ENCODE results near the gene THYN1.

Gene THYN1

DNA sequence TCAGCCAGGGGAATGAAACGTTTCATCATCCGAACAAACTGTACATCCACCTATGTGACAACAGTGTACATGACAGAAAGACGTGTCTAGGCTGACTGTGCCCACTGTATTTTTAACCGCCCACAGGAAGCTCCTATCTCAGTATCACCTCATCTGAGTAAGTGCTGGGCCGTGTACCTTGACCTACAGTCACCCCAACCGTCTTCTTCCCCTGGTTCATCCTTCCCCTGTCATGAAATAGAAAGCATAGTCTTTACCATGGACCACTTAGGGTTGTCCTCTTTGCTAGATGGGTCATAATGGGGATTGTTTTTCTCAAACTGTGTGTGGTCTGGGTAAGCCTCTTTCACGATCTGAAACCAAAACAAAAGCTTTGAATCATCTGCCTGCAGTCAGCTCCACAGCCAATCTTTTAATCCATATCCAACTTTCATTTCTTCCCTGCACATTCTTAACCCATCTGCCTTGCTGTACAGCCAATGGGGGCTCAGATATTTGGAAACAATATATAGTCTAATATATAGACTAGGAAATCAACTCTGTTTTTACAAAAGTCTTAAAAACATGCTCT is 4.2 kb downstream of the THYN1 start:
- no peak for DNase-seq (ENCODE audit: low read depth)

GRCh38 chr11:134246678-134247077 is 6.5 kb downstream of the THYN1 start:
- no peak for DNase-seq (ENCODE audit: low read depth)

GRCh38 chr11:134246100-134246499 is 7.1 kb downstream of the THYN1 start:
- no peak for DNase-seq (ENCODE audit: low read depth)

DNA sequence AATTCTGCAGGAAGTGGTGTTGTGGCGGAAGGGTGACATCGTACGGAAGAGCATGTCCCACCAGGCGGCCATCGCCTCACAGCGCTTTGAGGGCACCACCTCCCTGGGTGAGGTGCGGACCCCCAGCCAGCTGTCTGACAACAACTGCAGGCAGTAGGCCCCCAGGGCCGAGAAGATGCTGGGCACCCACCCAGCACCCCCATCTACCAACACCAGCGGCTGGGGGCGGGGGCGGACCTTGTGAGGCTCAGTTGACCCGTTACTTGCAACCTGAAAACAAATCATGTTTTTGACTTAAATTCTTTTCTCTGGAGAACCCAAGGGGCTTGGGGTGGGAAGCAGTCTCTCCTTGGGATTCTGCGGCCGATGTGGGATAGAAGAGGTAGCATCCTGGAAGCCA is 7.7 kb downstream of the THYN1 start:
- DNase-seq (ENCODE audit: low read depth): no peak

GRCh38 chr11:134244593-134244992 is 8.6 kb downstream of the THYN1 start:
- no peak for DNase-seq (ENCODE audit: low read depth)

DNA sequence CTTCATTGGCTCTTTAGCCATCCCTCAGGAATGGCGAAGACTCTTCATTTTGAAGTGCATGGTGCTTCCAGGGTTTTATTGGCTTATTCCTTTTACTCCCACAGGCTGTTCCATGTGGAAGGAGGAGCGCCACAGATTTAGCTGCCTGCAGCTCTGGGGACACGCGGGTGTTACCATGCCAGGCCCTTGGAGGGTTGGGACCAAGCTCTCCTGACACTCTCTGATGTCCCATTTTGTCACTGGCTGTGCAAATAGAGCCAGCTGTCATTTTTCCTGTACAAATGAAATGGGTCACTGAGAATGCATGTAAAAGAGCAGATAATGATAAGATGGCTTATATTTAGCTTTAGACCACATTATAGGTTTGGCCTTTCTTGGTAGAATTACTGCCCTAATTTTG is 9.2 kb downstream of the THYN1 start:
- DNase-seq (ENCODE audit: low read depth): no peak

DNA sequence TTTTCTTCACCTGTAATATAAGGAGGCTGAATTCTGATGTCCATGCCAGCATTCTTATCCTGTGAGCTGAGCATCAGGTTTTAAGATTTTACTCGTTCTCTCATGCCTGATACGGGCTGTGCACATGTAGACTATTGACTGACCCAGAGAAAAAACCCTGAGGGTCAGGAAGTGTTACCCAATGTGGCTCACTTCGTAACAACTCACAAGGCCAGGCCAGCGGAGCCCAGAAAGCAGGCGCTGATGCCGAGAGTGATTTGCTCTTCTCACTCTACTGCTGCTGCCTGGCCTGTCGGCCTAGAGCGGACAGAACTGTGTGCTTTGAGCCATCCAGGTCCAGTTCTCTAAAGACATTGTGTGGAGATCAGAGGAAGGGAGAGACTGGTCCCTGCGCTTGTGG is 10.8 kb downstream of the THYN1 start:
- no peak for DNase-seq (ENCODE audit: low read depth)

DNA sequence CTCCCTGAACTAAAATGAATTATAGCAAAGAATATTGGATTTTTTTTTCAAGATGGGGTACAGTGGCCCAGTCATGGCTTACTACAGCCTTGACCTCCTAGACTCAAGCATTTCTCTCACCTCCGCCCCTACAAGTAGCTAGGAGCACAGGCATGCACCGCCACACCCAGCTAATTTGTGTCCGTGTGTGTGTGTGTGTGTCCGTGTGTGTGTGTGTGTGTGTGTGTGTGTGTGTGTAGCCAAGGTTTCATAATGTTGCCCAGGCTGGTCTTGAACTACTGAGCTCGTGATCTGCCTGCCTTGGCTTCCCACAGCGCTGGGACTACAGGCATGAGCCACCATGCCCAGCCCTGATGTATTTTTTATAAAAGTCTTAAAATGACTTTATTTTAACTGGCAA is 12.6 kb downstream of the THYN1 start:
- no peak for DNase-seq (ENCODE audit: low read depth)

DNA sequence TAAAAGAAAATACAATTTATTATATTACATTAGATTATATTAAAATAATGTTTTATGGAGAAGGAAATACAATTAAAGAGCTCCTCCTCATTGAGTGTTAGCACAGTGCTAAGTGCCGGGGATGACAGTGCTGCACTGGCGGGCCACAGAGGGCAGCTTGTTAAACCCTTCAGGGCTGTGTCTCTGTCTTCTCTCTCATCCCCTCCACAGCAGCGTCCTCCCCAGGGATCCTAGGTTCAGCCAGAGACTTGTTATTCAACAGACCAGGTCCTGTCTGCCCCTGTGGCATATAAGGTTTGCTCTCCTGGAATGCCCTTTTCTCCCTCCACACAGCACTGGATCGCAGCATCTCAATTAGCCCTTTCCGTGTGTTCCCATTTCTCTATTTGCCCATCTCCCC is 14.2 kb downstream of the THYN1 start:
- no peak for DNase-seq (ENCODE audit: low read depth)

GRCh38 chr11:134237557-134237922 is 15.6 kb downstream of the THYN1 start:
- DNase-seq (ENCODE audit: low read depth): no peak

- no peak for DNase-seq (ENCODE audit: low read depth)
Observed at GRCh38 chr11:134236834-134237556, 16.2 kb downstream of the THYN1 start.

DNA sequence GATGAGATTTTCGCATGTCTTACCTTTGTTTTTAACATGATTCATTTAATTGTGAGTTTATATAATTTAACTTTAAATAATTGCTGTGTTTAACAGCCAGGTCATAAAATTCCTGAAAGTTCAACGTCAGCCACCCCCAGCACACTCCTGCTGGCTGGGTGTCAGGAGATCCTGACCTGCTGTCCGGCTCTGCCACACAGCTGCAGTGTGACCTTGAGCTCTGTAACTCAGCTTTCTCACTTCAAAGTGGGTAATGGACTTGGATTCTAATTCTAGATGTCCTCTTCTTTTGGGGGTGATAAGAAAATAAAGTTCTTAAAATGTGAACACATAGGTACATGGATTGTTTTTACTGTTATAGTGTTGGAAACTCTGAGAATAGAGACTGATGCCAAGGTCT is 17.8 kb downstream of the THYN1 start:
- DNase-seq (ENCODE audit: low read depth): no peak

DNA sequence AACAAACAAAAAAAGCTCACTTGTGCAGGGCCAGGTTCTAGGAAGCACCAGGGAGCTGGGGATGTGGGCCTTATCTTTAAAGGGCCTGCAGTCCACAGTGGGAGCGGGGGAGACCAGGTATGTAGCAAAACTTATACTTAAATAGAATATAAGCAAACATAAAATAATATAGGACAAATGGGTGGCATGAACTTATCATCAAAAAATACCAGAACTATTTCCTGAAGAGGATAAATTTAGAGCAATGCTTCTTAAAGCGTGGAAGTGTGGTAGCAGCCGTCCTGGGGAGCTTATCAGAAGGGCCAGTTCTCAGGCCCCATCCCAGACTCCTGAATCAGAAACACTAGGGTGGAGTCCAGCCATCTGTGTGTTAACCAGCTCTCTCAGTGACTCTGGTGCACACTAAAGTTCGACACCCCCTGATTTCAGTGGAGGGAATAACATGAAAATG is 19.4 kb downstream of the THYN1 start:
- DNase-seq (ENCODE audit: low read depth): no peak

- no peak for DNase-seq (ENCODE audit: low read depth)
Observed at GRCh38 chr11:134231958-134232659, 21.0 kb downstream of the THYN1 start.

DNA sequence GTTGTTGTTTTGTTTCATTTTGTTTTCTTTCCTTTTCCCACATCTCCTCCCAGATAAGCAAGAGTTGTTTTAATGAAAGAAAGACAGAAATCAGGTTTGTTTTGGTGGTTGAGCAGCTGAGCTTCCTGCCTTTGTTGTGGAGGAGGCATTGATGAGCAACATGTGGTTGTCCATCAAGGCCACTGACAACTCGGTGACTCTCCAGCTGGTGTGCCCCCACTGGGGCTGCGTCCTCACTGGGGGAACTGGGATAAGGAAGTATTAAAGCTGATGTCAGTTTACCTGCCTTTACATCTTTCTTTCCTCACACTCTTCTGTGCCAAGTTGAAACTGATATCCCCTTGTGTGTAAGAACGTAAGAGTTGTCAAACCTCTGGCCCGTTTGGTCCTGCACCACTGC is 22.8 kb downstream of the THYN1 start:
- no peak for DNase-seq (ENCODE audit: low read depth)

- DNase-seq (ENCODE audit: low read depth): no peak
Observed at GRCh38 chr11:134229126-134229790, 23.9 kb downstream of the THYN1 start.

DNA sequence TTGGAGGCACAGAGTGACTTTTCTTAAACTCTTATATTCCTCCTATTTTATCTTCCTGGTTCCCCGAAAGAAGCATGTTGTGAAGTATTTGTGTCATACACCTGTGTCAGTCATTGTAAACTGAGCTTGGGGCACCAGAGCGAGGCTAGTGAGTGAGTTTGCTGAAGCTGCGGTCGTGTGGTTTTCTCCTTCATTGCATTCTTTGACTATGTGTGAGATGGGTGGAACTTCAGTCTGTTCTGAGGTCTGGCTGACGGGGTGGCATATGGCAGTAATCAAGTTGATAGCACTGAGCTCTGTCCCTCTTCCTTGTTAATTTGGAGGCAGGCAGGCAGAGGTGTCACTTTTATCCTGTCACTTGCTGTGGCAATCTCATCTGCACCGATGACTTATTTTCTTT is 24.5 kb downstream of the THYN1 start:
- DNase-seq (ENCODE audit: low read depth): no peak

DNA sequence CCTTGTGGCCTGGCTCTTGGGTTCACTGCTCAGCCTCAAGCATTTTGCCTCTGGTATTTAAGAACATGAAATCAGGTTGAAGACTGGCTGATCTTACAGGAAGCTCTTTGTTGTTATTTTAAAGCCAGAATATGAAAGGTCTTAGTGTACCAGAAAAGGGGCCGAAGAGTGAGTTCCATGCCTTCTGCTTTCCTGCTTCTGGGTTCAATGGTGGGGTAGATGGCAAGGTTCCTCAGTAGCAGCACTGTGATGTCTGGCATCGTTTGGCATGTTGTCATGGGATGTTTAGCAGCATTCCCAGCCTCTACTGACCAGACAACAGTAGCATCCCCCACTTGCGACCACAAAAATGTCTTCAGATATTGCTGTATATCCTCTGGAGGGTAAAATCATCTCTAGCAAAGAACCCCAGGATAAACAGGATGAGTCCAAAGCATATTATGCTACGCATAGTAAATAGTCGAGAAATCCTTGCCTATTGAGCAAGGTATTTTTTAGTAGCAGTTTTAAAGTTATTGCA is 26.3 kb downstream of the THYN1 start:
- no peak for DNase-seq (ENCODE audit: low read depth)

DNA sequence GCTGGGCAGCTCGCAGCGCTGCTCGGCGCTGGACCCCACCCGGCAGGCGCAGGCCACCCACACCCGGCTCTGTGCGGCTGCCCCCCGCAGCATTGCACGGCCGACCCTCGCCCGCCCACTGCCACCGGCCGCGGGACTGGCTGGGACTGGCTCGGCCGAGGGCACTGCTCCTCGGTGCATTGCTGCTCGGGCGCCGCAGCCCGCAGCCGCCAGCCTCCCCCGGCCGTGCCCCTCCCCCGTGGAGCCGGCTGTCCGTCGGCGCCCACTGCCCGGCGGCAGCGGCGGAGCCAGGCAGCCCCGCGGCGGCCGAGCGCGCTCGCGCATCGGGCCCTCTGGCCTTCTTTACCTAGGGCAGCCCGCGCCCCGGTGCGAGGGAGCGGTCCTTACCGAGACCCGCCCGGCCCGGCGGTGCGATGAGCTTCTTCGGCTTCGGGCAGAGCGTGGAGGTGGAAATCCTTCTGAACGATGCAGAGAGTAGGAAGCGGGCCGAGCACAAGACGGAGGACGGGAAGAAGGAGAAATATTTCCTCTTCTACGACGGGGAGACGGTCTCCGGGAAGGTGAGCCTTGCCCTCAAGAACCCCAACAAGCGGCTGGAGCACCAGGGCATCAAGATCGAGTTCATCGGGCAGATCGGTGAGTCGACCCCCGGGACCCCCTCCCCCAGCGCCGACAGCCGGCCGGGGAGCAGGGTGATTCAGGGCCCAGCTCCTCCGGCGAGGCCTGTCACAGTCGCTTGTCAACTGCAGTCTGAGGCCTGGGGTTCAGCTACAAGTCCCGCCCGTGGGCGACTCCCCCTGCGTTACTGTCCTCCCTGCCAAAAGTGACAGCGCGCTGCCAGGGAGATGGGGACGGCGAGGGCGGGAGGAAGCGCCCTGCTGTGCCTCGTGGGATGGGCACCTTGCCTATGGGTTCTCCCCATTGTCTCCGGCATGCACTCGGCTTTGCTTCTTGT is 28.2 kb downstream of the THYN1 start:
- DNase-seq (ENCODE audit: low read depth): peak; percentile 46

- DNase-seq (ENCODE audit: low read depth): peak; percentile 93
Observed at GRCh38 chr11:134223836-134224709, 29.1 kb downstream of the THYN1 start, which contains the start of the genes NCAPD3 and VPS26B. TSS of gene NCAPD3 (minus strand) at chr11:134223967. CDS start at chr11:134223926, 41 bp downstream. TSS of gene VPS26B (plus strand) at chr11:134224671. CDS start at chr11:134225123, 452 bp downstream.

All from stimulated activated CD4-positive, alpha-beta T cell treated with anti-CD3 and anti-CD28 coated beads, Interleukin-2, amount 100 ng/mL, for 4 hours (primary cell).